GM21528 (cell line): ENCODE data around the gene FKBP10.
A peak's percentile ranks its signal among the peaks of the same experiment; 100 is the strongest.
"Not testable (repeated sequence)": the region's sequence is repeated elsewhere in the genome, so short reads cannot be mapped to it uniquely, and the experiment has no call there.

Experiments used
- ATAC-seq: cut with Tn5 transposase; IDR thresholded peaks from one replicate; pipeline ENCODE4 v1.9.1; 2021; ENCODE audit warnings: mild to moderate bottlenecking, moderate library complexity; ENCODE audit not compliant: unreplicated experiment, low FRiP score

The FKBP10 gene

DNA sequence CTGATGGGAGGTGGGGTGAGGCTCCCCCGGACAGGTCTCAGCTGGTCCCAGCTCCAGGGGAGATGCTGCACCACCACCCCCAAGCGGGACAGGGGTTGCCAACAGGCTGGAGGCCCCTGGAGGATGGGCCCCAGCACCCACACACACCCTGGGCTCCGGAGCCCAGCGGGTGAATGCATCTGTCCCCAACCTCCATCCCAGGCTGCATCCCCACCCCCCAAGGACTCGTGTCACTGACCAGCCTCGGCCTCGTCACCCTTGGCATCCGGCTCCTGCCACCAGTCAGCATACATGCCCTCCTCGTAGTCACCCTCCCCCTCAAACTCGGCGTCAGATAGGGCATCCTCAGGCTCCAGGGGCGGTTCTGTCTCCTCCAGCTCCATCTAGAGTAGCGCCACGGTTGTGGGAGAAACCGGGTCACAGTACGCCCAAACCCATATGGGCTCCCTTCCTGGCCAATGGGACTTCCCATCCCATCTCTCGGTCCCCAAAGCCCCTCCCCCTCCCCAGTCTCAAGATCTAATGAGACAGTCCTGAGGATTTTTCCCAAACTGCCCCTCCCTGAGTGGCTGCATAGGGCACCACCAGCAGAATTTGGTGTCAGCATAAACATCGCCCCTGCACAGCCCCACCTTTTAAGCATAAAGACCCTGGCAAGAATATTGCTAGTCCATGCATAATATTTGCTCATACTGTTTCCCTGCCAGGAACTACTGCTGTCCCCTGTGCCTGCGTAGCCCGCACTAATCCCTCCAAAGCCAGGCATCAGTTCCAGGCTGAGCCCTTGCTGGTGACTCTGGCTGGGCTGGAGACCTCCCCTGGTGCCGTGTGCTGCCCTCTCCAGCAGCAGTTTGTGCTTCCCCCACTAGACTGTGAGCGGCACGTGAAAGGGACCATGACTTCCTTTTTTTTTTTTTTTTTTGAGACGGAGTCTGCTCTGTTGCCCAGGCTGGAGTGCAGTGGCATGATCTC lies 9.5 kb upstream of the FKBP10 start:
- no peak for ATAC-seq

DNA sequence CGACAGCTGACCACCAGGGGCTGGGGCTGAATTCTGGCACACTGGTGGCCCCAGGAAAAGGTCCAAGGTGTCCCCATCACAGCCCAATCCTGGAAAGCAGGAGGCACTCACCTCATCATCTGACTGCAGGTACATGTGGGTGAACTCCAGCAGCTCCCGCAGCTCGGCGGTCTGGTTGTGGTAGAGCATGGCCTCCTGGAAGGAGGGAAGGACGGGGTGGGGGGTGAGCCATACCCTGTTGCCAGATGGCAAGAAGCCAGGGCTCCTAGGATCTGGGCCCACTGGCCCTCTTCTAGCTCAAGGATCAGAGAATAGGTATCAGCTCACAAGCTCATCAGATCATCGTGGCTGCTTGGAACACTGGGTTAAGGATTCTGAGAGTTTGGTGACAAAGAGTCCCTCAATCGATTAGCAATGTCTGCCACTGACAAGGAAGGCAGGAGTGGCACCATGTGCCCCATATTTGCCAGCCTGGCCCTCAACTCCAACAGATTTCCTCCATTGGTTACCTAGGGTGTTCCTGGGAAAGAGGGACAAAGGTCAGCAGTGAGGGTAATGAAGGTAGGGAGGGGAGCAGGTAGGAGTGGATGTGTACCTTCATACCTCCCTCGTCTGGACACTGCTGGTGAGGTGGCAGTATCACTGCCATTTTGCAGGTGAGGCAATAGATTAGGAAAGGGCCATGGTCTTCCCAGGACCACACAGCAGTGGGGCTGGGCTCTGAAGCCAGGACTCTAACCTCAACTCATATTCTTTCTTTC lies 5.9 kb upstream of the FKBP10 start:
- ATAC-seq: no peak

DNA sequence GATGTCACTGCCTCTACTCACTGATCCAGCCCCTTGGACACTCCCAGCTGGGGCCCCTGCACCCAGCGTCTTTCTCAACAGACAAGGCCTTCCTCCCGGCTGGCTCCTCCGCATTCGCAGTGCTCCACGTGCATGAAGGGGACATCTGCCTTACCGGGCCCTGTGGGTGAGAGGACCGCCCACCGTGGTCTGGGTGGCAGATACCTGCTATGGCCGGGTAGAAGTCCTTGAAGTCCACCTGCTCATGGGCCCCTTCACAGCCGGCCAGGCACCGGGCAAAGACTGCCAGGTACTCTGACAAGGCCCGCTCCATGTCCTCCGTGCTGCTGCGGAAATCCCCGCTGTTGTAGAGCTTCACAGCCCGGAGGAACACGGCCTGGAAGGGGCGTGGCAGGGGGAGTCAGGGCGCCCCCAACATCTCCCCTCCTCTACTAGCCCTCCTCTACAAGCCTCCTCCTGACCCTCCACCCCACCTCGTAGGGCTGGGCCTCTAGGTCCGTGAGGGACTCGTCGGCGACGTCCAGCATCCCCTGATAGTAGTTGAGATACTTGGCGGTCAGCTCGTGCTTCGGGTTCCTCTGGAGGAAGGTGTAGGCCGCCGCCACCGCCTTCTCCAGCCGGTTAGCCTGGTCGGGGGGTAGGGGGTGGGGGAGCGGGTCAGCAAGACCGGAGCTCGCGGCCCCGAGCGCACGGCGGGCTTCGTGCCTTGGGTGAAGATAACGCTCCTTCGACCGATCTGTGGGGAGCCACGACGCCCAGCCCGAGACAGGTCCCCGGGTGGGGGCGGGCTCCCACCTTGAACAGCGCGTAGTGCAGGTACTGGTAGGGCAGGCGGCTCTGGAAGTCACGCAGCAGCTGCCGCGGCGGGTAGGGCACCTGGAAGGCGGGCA lies 1.9 kb upstream of the FKBP10 start:
- no peak for ATAC-seq

DNA sequence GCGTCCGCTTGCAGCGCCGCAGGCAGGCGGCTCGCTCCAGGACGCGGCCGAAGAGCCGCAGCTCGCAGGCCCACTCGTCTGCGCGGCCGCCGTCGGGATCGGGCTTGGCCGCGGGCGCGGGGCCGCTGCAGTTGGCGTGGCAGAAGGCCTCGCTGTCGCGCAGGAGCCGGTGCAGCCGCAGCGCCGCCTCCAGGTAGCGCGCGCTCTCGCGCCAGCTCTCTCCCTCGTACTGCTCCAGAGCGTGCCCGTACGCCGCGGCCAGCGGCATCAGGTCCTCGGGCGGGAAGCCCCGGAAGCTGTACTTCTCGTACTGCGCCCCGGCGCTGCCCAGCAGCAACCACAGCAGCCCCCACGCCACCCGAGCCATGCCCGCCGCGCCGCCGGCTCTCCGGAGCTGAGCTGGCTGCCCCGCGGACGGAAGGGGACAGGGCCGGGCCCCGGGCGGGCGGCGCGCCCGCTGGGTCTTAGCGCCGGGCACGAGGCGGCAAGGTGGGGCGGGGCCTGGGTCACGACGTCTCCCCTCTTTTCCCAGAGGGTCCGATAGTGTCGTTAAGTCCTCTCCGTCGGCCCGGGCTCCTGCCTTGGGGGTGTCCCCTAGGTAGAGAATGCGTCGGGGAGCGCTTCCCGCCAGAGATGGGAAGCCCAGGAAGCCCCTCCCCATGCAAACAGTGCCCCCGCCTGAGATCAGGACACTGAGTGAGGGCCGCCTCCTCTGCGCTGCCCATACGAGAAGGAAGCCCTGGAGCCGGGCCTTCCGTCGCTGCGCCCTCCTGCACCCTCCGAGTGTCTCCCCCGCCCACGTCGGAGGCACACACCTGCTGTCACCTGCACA lies 1.0 kb upstream of the FKBP10 start, which contains the start of gene P3H4:
Gene P3H4, minus strand, starts transcription at position 401 of the 832 bp plus-strand sequence. Its CDS starts 34 bp downstream, at position 367.
- ATAC-seq: no peak

DNA sequence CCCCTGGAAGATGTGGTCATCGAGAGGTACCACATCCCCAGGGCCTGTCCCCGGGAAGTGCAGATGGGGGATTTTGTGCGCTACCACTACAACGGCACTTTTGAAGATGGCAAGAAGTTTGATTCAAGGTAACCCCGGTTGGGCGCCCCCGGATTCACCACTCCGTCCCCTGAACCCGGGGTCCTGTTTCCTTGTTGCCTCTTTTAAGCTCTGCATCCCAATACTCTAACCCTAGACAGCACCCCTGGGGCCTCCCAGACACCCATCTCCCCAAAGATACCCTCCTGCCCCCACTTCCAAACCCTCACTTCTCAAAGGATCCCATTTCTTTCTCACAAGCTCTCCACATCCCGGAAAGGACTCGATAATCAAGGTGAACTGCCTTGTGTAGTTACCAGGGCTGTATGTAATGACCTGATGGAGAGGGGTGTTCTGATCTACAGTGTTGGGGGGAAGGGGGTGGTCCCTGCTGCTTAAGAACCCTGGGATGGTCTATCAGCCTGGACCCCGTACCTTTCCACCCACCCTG lies 412 bp downstream of the FKBP10 start:
- no peak for ATAC-seq

DNA sequence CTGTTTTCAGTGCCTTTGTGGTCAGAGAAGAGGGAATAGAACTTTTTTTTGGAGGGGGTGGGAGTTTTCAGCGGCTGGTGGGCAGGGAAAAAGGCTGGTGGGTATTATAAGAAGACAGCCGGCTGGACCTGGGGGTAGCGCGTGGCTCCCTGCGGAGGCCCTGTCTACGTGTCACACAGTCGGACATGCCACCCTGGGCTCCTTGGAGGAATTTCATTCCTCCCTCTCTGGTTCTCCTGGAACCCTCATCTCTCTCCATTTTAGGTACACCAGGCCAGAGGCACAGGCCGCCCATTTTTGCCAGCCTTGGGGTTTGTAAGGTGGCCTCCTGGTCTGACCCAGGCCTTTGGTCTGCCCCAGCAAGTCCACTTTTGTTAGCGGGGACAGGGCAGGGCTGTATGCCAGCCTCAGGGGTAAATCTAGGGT lies 908 bp downstream of the FKBP10 start:
- ATAC-seq: no peak

DNA sequence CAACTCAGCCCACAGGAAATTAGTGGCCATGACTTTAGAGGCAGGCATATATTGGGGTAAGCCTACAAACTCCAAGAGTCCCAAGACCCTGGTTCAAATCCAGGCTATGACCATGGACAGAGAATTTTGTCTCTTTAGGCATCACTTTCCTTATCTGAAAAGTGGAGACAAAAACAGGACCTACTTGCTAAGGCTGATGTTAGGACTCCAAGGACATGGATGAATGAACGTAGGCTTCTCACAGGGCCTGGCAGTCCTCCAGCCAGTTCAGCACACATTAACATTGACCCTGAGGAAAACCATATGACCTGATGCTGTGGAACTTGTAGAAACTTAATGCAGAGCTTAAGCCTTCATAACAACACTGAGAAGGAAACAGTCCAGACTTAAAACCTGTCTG lies 1.4 kb downstream of the FKBP10 start:
- no peak for ATAC-seq

DNA sequence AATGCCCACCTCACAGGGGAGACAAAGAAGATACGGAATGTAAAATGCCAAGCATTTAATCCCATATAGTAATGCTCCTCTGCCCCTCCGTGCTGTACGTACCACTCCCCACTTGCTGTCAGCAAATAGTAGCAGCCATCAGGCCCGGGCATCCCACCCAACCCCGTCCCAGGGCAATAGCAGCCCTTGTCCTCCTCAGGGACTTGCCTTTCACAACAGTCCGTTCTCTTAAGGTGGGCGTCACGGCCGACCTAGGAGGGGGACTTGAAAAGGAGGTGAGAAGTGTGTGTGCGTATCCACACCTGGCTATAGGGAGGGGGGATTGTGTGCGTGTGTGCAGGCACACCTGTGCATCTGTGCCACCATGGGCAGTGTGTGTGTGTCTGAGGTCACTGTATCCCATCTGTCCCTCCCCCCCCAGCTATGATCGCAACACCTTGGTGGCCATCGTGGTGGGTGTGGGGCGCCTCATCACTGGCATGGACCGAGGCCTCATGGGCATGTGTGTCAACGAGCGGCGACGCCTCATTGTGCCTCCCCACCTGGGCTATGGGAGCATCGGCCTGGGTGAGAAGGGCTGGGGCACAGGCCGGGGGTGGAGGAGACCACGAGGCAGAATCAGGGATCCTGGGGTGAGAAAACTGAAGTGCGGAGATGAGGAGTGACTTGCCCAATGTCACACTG lies 4.0 kb downstream of the FKBP10 start:
- no peak for ATAC-seq

DNA sequence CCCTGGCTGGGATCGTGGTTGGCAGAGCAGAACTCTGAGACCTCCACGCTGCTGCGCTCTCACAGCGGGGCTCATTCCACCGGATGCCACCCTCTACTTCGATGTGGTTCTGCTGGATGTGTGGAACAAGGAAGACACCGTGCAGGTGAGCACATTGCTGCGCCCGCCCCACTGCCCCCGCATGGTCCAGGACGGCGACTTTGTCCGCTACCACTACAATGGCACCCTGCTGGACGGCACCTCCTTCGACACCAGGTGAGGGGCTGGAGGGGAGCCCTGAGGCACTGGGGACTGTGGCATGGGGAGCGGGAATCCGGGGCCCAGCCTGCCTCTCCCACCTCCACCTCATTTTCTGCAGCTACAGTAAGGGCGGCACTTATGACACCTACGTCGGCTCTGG lies 5.2 kb downstream of the FKBP10 start:
- ATAC-seq: no peak

DNA sequence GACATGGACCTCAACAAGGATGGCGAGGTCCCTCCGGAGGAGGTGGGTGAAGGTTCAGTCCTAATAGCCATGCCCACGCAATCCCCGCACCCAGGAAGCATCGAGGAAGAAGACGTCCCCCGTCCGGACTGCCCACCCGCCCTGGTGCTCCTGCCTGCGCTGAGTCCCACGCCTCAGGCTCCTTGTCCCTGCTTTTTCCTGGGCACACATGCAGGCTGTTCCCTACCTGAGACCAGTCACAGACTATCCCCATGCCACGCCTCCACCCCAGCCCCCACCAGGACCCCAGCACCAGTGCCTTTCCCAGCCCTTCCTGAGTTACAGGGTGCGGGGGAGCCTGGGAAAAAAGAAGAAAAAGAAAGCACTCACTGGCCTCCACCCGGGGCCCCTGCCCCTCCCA lies 9.0 kb downstream of the FKBP10 start:
- ATAC-seq: no peak

DNA sequence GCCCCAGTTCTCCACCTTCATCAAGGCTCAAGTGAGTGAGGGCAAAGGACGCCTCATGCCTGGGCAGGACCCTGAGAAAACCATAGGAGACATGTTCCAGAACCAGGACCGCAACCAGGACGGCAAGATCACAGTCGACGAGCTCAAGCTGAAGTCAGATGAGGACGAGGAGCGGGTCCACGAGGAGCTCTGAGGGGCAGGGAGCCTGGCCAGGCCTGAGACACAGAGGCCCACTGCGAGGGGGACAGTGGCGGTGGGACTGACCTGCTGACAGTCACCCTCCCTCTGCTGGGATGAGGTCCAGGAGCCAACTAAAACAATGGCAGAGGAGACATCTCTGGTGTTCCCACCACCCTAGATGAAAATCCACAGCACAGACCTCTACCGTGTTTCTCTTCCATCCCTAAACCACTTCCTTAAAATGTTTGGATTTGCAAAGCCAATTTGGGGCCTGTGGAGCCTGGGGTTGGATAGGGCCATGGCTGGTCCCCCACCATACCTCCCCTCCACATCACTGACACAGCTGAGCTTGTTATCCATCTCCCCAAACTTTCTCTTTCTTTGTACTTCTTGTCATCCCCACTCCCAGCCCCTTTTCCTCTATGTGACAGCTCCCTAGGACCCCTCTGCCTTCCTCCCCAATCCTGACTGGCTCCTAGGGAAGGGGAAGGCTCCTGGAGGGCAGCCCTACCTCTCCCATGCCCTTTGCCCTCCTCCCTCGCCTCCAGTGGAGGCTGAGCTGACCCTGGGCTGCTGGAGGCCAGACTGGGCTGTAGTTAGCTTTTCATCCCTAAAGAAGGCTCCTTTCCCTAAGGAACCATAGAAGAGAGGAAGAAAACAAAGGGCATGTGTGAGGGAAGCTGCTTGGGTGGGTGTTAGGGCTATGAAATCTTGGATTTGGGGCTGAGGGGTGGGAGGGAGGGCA lies 9.7 kb downstream of the FKBP10 start:
- ATAC-seq: no peak

DNA sequence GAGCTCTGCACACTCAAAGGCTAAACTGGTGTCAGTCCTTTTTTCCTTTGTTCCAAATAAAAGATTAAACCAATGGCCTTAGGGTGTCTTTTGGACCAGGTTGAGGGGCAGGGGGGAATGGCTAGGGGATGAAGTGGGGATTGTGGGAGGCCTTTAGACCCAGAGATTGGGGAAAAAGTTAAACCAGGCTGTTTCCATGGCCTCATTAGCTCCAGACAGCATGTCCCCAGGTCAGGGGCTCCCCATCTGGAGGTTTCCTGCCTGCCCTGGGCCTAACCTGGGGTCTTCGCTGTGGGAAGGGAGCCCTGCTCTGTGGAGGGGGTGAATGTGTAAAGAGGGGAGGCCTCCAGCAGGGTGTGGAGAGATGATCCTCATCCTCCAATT lies 10.3 kb downstream of the FKBP10 start:
- no peak for ATAC-seq

DNA sequence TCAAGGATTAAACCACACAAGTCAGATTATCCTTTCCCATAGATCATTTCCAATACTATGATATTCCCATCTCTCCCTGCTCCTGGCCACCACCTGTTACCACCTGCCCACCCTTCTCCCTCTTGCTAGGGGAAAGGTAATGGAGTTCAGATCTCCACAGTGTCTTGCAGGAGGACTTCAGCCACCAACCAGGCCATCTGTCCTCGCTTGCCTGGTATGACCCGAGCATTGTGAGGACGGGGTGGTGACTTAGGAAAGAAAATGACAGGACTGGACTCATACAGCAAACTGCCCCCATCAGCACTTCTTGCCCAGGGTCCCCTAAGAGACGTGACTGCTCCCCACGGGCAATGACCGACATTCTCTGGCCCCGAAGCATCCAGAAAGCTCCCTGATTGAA lies 10.8 kb downstream of the FKBP10 start:
- ATAC-seq: no peak

DNA sequence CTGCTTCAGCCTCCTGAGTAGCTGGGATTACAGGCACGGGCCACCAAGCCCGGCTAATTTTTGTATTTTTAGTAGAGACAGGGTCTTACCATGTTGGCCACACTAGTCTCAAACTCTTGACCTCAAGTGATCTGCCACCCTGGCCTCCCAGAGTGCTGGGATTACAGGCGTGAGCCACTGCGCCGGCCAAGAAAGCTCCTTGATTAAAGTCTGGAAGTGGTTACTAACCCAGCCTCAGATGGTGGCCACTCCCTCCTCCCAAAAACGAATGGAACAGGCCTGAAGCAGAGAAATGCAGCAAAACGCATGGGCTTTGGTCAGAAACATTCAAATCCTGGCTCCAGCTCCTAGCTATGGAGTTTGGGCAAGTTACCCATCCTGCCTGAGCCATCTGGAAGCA lies 11.3 kb downstream of the FKBP10 start:
- no peak for ATAC-seq

DNA sequence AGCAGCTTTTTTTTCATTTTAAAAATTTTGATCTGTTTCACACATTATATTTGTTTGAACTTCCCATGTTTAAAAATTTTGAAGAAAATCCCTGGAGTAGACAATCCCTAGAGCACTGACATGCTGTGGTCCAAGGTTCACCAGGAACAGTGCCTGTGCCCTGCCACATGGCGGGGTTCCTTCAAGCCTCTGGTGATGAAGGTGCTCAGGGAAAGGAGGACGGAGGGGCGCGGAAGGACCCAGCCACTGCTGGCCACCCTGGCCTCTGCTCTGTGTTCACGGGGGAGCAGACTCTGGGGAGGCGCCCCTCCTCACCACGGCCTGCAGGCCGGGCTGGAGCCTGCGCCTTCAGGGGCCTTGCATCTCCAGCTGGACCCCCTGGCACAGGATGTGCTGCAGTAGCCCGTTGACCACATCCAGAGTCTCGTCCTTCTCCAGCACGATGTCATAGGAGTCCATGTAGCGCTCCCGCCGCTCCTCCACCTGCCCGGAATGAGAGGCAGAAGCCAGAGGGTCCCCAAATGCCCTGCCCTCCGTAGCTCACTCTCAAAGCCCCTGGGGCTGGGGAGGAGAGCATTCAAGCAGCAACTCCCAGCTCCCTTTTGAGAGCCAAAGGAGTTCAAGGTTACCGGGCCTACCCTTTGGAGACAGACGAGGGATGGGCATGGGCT lies 12.5 kb downstream of the FKBP10 start:
- ATAC-seq: no peak

DNA sequence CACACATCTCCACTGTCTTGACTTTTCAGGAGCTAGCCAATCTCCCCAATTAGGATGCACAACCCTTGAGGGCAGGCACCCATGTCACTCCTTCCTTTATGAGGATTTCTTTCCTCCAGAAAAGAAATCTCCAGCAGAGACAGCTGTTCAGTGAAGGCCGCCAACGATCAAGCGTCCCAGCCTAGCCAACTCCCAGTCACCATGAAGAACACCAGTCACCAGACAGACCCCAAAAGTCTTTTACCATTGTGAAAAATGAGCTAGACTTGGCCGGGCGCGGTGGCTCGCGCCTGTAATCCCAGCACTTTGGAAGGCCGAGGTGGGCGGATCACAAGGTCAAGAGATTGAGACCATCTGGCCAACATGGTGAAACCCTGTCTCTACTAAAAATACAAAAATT lies 17.2 kb downstream of the FKBP10 start:
- ATAC-seq: not testable (repeated sequence)

DNA sequence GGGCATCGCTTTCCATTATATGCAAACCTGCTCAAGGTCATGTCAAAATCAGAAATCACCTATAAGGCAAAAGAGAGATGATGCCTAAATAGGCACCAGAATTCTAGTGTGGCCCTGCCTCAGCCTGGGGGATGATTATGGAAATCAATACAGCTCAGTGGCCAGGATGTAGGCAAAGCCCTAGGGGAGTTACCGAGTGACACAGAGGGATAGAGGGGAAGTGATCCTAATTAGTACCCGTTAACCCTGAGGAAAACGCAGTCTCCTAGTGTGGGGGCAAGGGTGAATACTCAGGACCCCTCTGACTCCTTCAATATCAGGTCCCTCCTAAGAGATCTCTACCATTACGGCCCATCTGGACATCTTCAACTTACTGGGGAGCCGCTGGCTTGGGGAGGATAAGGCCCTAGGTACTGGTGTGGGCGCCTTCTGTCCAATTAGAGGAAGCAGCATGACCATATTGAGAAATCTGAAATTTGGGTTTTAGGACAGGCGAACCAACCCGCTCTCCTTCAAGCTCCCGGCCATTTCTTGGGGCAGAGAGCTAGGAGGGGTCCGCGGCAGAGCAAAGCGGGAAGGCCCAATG lies 22.5 kb downstream of the FKBP10 start:
- ATAC-seq: peak; percentile 30
